ENCODE results near the gene PHKA1. TPM values are rescaled to one million over a fixed set of nuclear protein-coding genes. Genes with fewer than 3 reads are reported as not detected.
"Not testable (repeated sequence)": the region's sequence is repeated elsewhere in the genome, so short reads cannot be mapped to it uniquely, and the experiment has no call there.

The PHKA1 gene
- polyA plus RNA-seq (ENCODE audit: insufficient read depth in 1 of 5, insufficient read length in 5 of 5, low replicate concordance in 1 of 5) = 1 to 10 TPM; 2.4 to 5.3 (median 4.2) TPM
- long read RNA-seq, donor 1 = 0 reads
- long read RNA-seq, donor 2 = 0 reads
- long read RNA-seq, donor 3 = 0 reads
- long read RNA-seq, donor 4 = 0 reads
- long read RNA-seq, donor 5, full-length matches to known transcripts = 1 of 1 reads
- long read RNA-seq, donor 5, partial matches to known transcripts = 0 of 1 reads
- long read RNA-seq, donor 5, other reads (novel, unspliced or antisense) = 0 of 1 reads
- long read RNA-seq, donor 6 = 0 reads
- long read RNA-seq, donor 7 = 0 reads
- long read RNA-seq, donor 8 = 0 reads

GRCh38 chrX:72713599-72714477 is at the start of gene PHKA1:
TSS of gene PHKA1 (minus strand) at chrX:72714306. CDS start at chrX:72713880, 426 bp downstream.
- peak; percentile 1 to 37 for DNase-seq

GRCh38 chrX:72760454-72760853 is 46.3 kb upstream of the PHKA1 start:
- DNase-seq = not testable (repeated sequence)

- DNase-seq = not testable (repeated sequence)
Observed at GRCh38 chrX:72748545-72748944, 34.4 kb upstream of the PHKA1 start.

DNA sequence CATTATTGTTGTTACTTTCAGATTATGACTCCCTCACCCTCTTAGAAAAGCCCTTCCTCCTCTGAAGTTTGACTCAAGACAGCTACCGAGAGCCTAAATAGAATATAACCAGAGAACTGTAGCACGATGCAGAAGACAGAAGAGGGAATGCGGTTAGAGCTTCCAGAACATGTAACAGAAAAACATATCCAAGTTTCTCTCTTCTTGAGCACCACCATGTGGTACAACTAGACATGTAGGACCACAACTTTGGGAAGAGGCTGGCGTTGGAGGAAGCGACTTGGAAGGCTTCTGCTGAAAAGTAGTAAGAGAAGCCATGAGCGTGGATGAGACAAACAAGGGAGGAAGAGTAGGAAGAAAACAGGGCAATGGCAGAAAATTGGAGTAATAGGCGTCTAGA is 31.4 kb upstream of the PHKA1 start:
- not testable (repeated sequence) for DNase-seq

DNA sequence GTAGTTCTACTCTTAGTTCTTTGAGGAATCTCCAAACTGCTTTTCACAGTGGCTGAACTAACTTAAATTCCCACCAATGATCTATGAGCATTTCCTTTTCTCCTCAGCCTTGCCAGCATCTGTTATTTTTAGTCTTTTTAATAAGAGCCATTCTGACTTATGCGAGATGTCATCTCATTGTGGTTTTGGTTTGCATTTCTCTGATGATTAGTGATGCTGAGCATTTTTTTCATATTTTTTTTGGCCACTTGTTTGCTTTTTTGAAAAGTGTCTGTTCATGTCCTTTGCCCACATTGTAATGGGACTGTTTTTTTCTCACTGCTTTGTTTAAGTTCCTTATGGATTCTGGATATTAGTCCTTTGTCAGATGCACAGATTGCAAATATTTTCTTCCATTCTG is 21.5 kb upstream of the PHKA1 start:
- no peak for DNase-seq

DNA sequence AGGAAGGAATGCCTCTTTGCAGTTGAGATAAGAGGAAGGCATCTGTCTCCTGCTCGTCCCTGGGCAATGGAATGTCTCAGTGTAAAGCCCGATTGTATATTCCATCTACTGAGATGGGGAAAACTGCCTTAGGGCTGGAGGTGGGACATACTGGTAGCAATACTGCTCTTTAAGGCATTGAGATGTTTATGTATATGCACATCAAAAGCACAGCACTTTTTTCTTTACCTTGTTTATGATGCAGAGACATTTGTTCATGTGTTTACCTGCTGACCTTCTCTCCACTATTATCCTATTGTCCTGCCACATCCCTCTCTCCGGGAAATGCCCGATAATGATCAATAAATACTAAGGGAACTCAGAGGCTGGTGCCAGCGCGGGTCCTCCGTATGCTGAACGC is 19.5 kb upstream of the PHKA1 start:
- DNase-seq = not testable (repeated sequence)

GRCh38 chrX:72727846-72728245 is 13.7 kb upstream of the PHKA1 start:
- no peak for DNase-seq

- no peak for DNase-seq
Observed at GRCh38 chrX:72716766-72717165, 2.7 kb upstream of the PHKA1 start.

- DNase-seq = no peak
Observed at GRCh38 chrX:72715546-72715945, 1.4 kb upstream of the PHKA1 start.

- peak; percentile 50 to 53 for DNase-seq
Observed at GRCh38 chrX:72714478-72714916, 391 bp upstream of the PHKA1 start.

- no peak for DNase-seq
Observed at GRCh38 chrX:72713130-72713529, 976 bp downstream of the PHKA1 start.

GRCh38 chrX:72712094-72712755 is 1.9 kb downstream of the PHKA1 start:
- DNase-seq = no peak

DNA sequence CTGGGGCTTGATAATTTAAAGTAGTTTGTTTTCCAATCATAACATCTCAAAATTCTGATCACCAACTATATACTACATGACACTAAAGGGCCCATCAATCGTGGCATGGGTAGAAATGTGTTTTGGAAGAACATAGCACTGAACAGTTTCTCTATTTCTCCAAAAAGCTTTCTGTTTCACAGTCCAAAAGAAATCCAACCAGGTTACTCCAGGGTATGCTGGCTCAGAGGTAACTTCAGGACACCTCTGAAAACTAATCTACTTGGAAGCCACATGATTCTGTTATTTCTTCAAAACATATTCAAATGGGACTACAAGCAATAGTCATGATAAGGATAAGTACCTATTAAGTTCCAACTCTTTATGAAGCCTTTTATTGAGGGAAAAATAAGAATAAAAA is 8.3 kb downstream of the PHKA1 start:
- no peak for DNase-seq

GRCh38 chrX:72705111-72705510 is 9.0 kb downstream of the PHKA1 start:
- no peak for DNase-seq

DNA sequence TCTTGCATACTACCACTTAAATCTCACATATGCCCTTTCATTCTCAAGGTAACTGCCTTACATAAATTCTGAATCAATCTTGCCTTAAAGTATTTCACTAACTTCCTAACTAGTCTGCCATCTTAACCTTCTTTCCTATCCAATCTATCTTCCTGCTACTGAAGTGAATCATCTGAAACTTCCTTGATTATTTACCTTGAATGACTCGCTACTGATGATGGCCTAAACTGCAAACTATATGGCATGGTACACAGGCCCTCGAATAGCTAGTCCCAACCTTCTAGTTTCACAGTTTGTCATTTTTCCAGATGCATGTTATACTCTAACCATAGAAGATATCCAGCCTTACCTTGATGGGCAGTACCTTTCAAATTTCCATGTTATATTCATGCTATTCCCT is 19.9 kb downstream of the PHKA1 start:
- no peak for DNase-seq

- no peak for DNase-seq
Observed at GRCh38 chrX:72693477-72693876, 20.6 kb downstream of the PHKA1 start.

- no peak for DNase-seq
Observed at GRCh38 chrX:72687396-72687795, 26.7 kb downstream of the PHKA1 start.

- DNase-seq = no peak
Observed at GRCh38 chrX:72685810-72686456, 28.2 kb downstream of the PHKA1 start.

DNA sequence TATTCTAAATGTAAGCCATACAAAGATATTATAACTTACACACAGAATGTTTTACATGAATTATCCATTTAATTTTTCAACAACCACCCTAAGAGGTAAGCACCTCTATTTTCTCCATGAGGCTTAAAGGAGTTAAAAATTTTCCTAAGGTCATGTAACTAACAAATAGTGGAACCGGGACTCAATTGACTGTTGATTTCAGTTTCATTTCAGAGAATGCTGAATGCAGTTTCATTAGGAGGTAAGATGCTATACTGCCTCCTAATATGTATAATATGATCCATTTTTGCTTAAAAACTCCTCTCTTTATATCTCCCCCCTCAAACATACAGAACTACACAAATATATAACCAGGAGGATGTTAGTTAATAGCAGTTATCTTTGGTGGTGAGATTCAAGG is 29.1 kb downstream of the PHKA1 start:
- DNase-seq = no peak

DNA sequence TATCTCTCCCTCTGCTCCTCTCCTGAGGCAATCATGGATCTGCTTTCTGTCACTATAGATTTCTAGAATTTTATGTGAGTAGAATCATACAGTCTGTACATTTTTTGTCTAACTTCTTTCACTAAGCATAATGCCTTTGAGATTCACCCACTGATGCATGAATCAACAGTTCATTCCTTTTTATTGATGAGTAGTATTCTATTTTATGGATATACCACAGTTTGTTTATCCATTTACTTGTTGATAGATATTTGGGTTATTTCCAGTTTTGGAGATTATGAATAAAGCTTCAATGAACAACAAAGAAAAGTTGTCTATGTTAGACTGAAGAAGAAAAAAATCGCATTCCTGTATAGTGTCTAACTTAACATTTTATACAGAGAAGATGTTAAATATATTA is 30.5 kb downstream of the PHKA1 start:
- no peak for DNase-seq

DNA sequence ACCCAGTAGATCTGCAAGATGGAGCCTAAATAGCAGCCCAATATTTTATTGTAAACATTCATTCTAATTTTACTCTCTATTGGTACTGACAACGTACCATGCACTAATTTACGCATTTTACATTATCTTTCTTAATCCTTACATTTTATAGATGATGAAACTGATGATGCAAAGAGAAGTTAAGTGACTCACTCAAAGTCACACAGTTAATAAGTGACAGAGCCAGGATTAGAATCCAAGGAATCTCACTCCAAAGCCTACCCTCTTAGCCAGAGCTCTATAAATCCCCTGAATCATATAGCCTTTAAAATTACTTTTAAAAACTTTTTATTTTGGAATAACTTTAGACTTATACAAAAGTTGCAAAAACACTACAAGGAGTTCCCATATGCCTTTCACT is 37.6 kb downstream of the PHKA1 start:
- DNase-seq = no peak

DNA sequence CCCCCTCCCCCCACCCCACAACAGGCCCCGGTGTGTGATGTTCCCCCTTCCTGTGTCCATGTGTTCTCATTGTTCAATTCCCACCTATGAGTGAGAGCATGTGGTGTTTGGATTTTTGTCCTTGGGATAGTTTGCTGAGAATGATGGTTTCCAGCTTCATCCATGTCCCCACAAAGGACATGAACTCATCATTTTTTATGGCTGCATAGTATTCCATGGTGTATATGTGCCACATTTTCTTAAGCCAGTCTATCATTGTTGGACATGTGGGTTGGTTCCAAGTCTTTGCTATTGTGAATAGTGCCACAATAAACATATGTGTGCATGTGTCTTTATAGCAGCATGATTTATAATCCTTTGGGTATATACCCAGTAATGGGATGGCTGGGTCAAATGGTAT is 40.2 kb downstream of the PHKA1 start:
- DNase-seq = not testable (repeated sequence)
